H9 (cell line): ENCODE data around the gene TIAM1. TPM values are rescaled to one million over a fixed set of nuclear protein-coding genes. Genes with fewer than 3 reads are reported as not detected.
A peak's percentile ranks its signal among the peaks of the same experiment; 100 is the strongest.

Experiments used
- DNase-seq: peaks from one replicate; pipeline ENCODE4 v3.0.0-alpha.2; 2017
- H2AFZ ChIP-seq: one replicate; pipeline ENCODE4 v1.6.1; 2013; ENCODE audit warnings: mild to moderate bottlenecking, low read length, control low read depth, moderate library complexity
- H2AK5ac ChIP-seq: 2 replicates; pipeline ENCODE4 v1.6.1; 2013; ENCODE audit warnings: low read length, control low read depth, mixed read lengths; ENCODE audit not compliant: insufficient read length
- H2BK120ac ChIP-seq: one replicate; pipeline ENCODE4 v1.6.1; 2013; ENCODE audit warnings: low read depth, mild to moderate bottlenecking, low read length, control low read depth, inconsistent platforms; ENCODE audit not compliant: poor library complexity, severe bottlenecking
- H2BK12ac ChIP-seq: 2 replicates; pipeline ENCODE4 v1.6.1; 2013; ENCODE audit warnings: low read length, control low read depth, mixed read lengths, low read depth; ENCODE audit not compliant: insufficient read length
- H2BK15ac ChIP-seq: 2 replicates; pipeline ENCODE4 v1.6.1; 2013; ENCODE audit warnings: low read depth, low read length, control low read depth
- H2BK20ac ChIP-seq: one replicate; pipeline ENCODE4 v1.6.1; 2013; ENCODE audit warnings: low read depth, mild to moderate bottlenecking, low read length, control low read depth, inconsistent platforms; ENCODE audit not compliant: poor library complexity, severe bottlenecking
- H2BK5ac ChIP-seq: 2 replicates; pipeline ENCODE4 v1.6.1; 2013; ENCODE audit warnings: low read length, control low read depth, mixed read lengths; ENCODE audit not compliant: insufficient read length
- H3K14ac ChIP-seq: 2 replicates; pipeline ENCODE4 v1.6.1; 2013; ENCODE audit warnings: low read length, control low read depth; ENCODE audit not compliant: insufficient read depth
- H3K18ac ChIP-seq: 2 replicates; pipeline ENCODE4 v1.6.1; 2013; ENCODE audit warnings: low read depth, mild to moderate bottlenecking, mixed read lengths, low read length, control low read depth; ENCODE audit not compliant: insufficient read length
- H3K23ac ChIP-seq: 2 replicates; pipeline ENCODE4 v1.6.1; 2013; ENCODE audit warnings: low read length, control low read depth, mixed read lengths, low read depth; ENCODE audit not compliant: insufficient read length
- H3K23me2 ChIP-seq: 2 replicates; pipeline ENCODE4 v1.6.1; 2013; ENCODE audit warnings: low read depth, mild to moderate bottlenecking, mixed read lengths, low read length, control low read depth; ENCODE audit not compliant: insufficient read length, poor library complexity, severe bottlenecking
- H3K27ac ChIP-seq: 2 replicates; pipeline ENCODE4 v1.5.1; 2013; ENCODE audit warnings: low read length, control low read depth, mixed read lengths, low read depth; ENCODE audit not compliant: insufficient read length
- H3K27me3 ChIP-seq: 2 replicates; pipeline ENCODE4 v1.6.1; 2013; ENCODE audit warnings: low read length, control low read depth, inconsistent platforms; ENCODE audit not compliant: insufficient read depth
- H3K4ac ChIP-seq: 2 replicates; pipeline ENCODE4 v1.6.1; 2013; ENCODE audit warnings: low read depth, mild to moderate bottlenecking, control low read depth, inconsistent platforms, low read length, moderate library complexity
- H3K4me1 ChIP-seq: 2 replicates; pipeline ENCODE4 v1.6.1; 2013; ENCODE audit warnings: low read length, control low read depth, inconsistent platforms; ENCODE audit not compliant: insufficient read depth
- H3K4me2 ChIP-seq: 2 replicates; pipeline ENCODE4 v1.6.1; 2013; ENCODE audit warnings: low read length, control low read depth, mixed read lengths; ENCODE audit not compliant: insufficient read length, insufficient read depth
- H3K56ac ChIP-seq: 2 replicates; pipeline ENCODE4 v1.6.1; 2013; ENCODE audit warnings: low read depth, mild to moderate bottlenecking, mixed read lengths, low read length, control low read depth; ENCODE audit not compliant: insufficient read length
- H3K79me1 ChIP-seq: 2 replicates; pipeline ENCODE4 v1.6.1; 2013; ENCODE audit warnings: low read depth, mild to moderate bottlenecking, moderate library complexity, low read length, control low read depth, inconsistent platforms; ENCODE audit not compliant: insufficient read depth, poor library complexity, severe bottlenecking
- H3K79me2 ChIP-seq: 2 replicates; pipeline ENCODE4 v1.6.1; 2013; ENCODE audit warnings: low read length, control low read depth, inconsistent platforms; ENCODE audit not compliant: insufficient read depth
- H3K9ac ChIP-seq: 2 replicates; pipeline ENCODE4 v1.6.1; 2013; ENCODE audit warnings: low read length, control low read depth, mixed read lengths; ENCODE audit not compliant: insufficient read length; ENCODE audit errors: extremely low read depth
- H3K9me3 ChIP-seq: one replicate; pipeline ENCODE4 v1.6.1; 2013; ENCODE audit warnings: low read depth, low read length, inconsistent platforms; ENCODE audit not compliant: control insufficient read depth
- H3T11ph ChIP-seq: one replicate; pipeline ENCODE4 v1.6.1; 2013; ENCODE audit warnings: mild to moderate bottlenecking, low read length, control low read depth, inconsistent platforms
- H4K20me1 ChIP-seq: one replicate; pipeline ENCODE4 v1.6.1; 2013; ENCODE audit not compliant: control insufficient read depth, insufficient read length, insufficient read depth
- H4K5ac ChIP-seq: 2 replicates; pipeline ENCODE4 v1.6.1; 2013; ENCODE audit warnings: low read depth, mild to moderate bottlenecking, mixed read lengths, low read length, control low read depth; ENCODE audit not compliant: insufficient read length
- H4K8ac ChIP-seq: replicated peaks from 2 replicates; pipeline ENCODE4 v1.6.1; 2013; ENCODE audit warnings: low read length, control low read depth, mixed read lengths, low read depth; ENCODE audit not compliant: insufficient read length
- H4K91ac ChIP-seq: 2 replicates; pipeline ENCODE4 v1.6.1; 2013; ENCODE audit warnings: low read depth, mild to moderate bottlenecking, moderate library complexity, mixed read lengths, low read length, control low read depth; ENCODE audit not compliant: insufficient read length
- H3K27ac Mint-ChIP-seq, 3 experiments: 2 replicates in 2 of 3; 3 replicates in 1 of 3; pipeline ENCODE4 v1.8.0; 2020 to 2021; ENCODE audit warnings: mixed read lengths in 3 of 3, mild to moderate bottlenecking in 1 of 3, moderate library complexity in 1 of 3
- H3K27me3 Mint-ChIP-seq: 2 replicates; pipeline ENCODE4 v1.8.0; 2021; ENCODE audit warnings: low read depth, mild to moderate bottlenecking, moderate library complexity, mixed read lengths
- H3K36me3 Mint-ChIP-seq, 3 experiments: 2 replicates in 2 of 3; 3 replicates in 1 of 3; pipeline ENCODE4 v1.8.0; 2020 to 2021; ENCODE audit warnings: low read depth in 3 of 3, mixed read lengths in 3 of 3; ENCODE audit not compliant: insufficient read depth in 1 of 3
- H3K4me1 Mint-ChIP-seq, 2 experiments: 2 replicates each; pipeline ENCODE4 v1.8.0; 2020; ENCODE audit warnings: mixed read lengths in 2 of 2
- H3K4me3 Mint-ChIP-seq, 2 experiments: 2 replicates in 1 of 2; 3 replicates in 1 of 2; pipeline ENCODE4 v1.8.0; 2020 to 2021; ENCODE audit warnings: mild to moderate bottlenecking in 2 of 2, mixed read lengths in 2 of 2, moderate library complexity in 1 of 2
- H3K9me3 Mint-ChIP-seq, 2 experiments: 2 replicates in 1 of 2; 3 replicates in 1 of 2; pipeline ENCODE4 v1.8.0; 2020; ENCODE audit warnings: mild to moderate bottlenecking in 2 of 2, mixed read lengths in 2 of 2, moderate library complexity in 1 of 2
- CTCF ChIP-seq: fragments of 200-600 bp; sonication (generic); conservative IDR thresholded peaks from 3 replicates; pipeline ENCODE4 v1.8.0; 2021; ENCODE audit warnings: antibody characterized with exemption, mild to moderate bottlenecking
- WGBS: extraction: QIAGEN DNeasy Blood & Tissue Kit; methylation state at CpG from one replicate; pipeline ENCODE4 v1.1.7; 2013; ENCODE audit warnings: missing lambda C conversion rate, low lambda C conversion rate, mixed read lengths; ENCODE audit not compliant: insufficient read length; ENCODE audit errors: extremely low coverage; 5-methylcytosine and 5-hydroxymethylcytosine counted together
- total RNA-seq: library from RNA; stranded (reverse); gene quantifications from 2 replicates; pipeline ENCODE4 v1.2.1, GENCODE V29; 2021

Gene TIAM1
- total RNA-seq, 1 experiment from 2014 or later, result 23.1 TPM

- Histone ChIP-seq H4K8ac (no peak overlapping the region), H2BK15ac (no peak overlapping the region), H3K27ac (no peak overlapping the region), H2AK5ac (no peak overlapping the region), H3T11ph (no peak overlapping the region), H3K79me2 (no peaks in the 10 kb centered on the region), H3K4me1 (peaks cover 2% of the 10 kb centered on the region; the same call in 1 of the 2 replicates), H2BK5ac (no peak overlapping the region), H3K14ac (no peak overlapping the region), H4K91ac (no peak overlapping the region), H2AFZ (peak overlapping the region; percentile 58), H4K5ac (no peak overlapping the region), H3K4me2 (no peak overlapping the region), H2BK120ac (no peak overlapping the region), H3K23ac (no peak overlapping the region), H2BK20ac (no peak overlapping the region), H2BK12ac (no peak overlapping the region), H3K9me3 (no peaks in the 10 kb centered on the region), H3K9ac (no peak overlapping the region), H3K23me2 (no peaks in the 10 kb centered on the region), H4K20me1 (no peaks in the 10 kb centered on the region), H3K18ac (no peak overlapping the region), H3K79me1 (no peaks in the 10 kb centered on the region), H3K27me3 (no peaks in the 10 kb centered on the region), H3K56ac (no peak overlapping the region), H3K4ac (no peak overlapping the region)
- WGBS, result no CpG with 5 or more reads among the region's 23 CpGs
- no peak overlapping the region for H3K4me3 Mint-ChIP-seq
- H3K27me3 Mint-ChIP-seq, result peaks cover 6% of the 10 kb centered on the region
- peak; percentile 82 for DNase-seq
- H3K9me3 Mint-ChIP-seq, result peaks cover 0 to under 1% of the 10 kb centered on the region in 2 experiments; a peak in 1 of 5 replicates
- H3K4me1 Mint-ChIP-seq, result peaks cover 9% of the 10 kb centered on the region in 2 experiments
- H3K27ac Mint-ChIP-seq, result peak overlapping the region in 1 of 3 experiments; percentile 36; a peak in 1 of 7 replicates
- peak; percentile 90 for TF ChIP-seq CTCF
- no peaks in the 10 kb centered on the region for H3K36me3 Mint-ChIP-seq
Observed at GRCh38 chr21:31098576-31099005, 245.5 kb downstream of the TIAM1 start.
